Sigmoid colon (tissue), 4 donors: ENCODE results near the gene RPL7A.

Experiments used
- EP300 ChIP-seq, 4 donors: sonication (generic); formaldehyde crosslinking; IDR thresholded peaks; one replicate each; pipeline ENCODE4 v1.6.1; 2017; ENCODE audit warnings: antibody characterized with exemption in 4 of 4
- POLR2A ChIP-seq, 2 donors: fragments of 450-650 bp; IDR thresholded peaks; one replicate each; pipeline ENCODE4 v1.6.1; 2016; ENCODE audit warnings: antibody characterized with exemption in 2 of 2, mild to moderate bottlenecking in 2 of 2, moderate library complexity in 2 of 2
- TF ChIP-seq, protein P1 (sequence below), 4 experiments: fragments of 450-650 bp in 3 of 4; fragments of 200-600 bp in 1 of 4; IDR thresholded peaks; one replicate each; pipeline ENCODE4 v1.5.1; 2016 to 2019; ENCODE audit warnings: antibody characterized with exemption in 4 of 4, mild to moderate bottlenecking in 3 of 4, moderate library complexity in 2 of 4

DNA sequence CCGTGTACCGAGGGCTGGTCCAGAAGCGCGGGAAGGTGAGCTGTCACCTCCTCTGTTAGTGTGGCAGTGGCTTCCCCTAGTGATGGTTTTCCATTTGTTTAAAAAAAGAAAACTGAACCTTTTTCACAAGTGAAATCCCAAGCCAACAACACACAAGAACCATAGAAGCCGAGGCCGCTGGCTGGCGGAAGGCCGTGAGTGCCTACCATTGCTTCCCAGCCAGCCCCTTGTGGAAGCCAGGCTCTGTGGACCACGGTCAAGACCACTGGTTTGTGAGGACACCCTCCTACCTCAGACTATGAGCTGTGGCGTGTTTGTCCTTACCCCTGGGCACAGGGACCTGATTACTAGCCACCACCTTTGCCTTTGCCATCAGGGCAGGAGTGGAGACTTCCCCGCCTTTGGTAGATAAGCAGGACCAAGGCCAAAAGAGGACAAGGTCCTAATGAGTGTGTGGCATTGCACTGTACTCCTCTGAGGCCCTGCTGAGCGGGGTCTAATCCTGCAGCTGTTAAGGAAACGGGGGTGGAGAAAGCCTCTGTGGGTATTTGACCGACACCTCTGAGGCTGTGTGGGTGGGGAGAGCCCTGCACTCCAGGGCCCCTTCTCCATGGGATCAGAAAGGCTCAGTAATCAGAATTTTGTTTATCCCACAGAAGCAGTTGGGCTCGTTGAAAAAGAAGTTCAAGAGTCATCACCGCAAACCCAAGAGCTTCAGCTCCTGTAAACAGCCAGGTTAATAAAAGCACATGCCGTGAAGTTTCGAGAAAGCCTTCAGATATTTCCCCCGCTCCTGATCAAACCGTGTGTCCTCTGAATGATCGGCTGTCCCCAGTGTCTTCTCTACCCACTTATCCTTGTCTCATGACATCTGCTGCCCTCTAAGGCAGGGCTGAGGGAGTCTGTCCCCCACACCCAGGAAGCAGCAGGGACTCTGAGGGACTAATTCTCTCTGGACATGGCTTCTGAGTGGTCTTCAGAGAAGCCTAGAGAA is 12.7 kb downstream of the RPL7A start:
- TF ChIP-seq, protein P1, sequence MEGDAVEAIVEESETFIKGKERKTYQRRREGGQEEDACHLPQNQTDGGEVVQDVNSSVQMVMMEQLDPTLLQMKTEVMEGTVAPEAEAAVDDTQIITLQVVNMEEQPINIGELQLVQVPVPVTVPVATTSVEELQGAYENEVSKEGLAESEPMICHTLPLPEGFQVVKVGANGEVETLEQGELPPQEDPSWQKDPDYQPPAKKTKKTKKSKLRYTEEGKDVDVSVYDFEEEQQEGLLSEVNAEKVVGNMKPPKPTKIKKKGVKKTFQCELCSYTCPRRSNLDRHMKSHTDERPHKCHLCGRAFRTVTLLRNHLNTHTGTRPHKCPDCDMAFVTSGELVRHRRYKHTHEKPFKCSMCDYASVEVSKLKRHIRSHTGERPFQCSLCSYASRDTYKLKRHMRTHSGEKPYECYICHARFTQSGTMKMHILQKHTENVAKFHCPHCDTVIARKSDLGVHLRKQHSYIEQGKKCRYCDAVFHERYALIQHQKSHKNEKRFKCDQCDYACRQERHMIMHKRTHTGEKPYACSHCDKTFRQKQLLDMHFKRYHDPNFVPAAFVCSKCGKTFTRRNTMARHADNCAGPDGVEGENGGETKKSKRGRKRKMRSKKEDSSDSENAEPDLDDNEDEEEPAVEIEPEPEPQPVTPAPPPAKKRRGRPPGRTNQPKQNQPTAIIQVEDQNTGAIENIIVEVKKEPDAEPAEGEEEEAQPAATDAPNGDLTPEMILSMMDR (IDR thresholded peaks at IDR 0.05), result no peak
- TF ChIP-seq POLR2A (IDR thresholded peaks at IDR 0.05) (no peak), EP300 (IDR thresholded peaks at IDR 0.05) (no peak)
